NCI-H510A treated with DMSO at 0.1 percent for 48 hours (cell line): ENCODE results near the gene OMP.

Experiments
- DNase-seq: peaks from one replicate; lab custom pipeline; 2025; lab: John Stamatoyannopoulos, UW

OMP gene

GRCh38 chr11:77104727-77105126 is 2.1 kb downstream of the OMP start:
- no peak for DNase-seq

GRCh38 chr11:77106321-77106720 is 3.7 kb downstream of the OMP start:
- no peak for DNase-seq

GRCh38 chr11:77106759-77107158 is 4.1 kb downstream of the OMP start:
- DNase-seq = no peak

- DNase-seq = no peak
Observed at GRCh38 chr11:77107950-77108349, 5.3 kb downstream of the OMP start.

GRCh38 chr11:77108436-77108835 is 5.8 kb downstream of the OMP start:
- DNase-seq = no peak

GRCh38 chr11:77109236-77110019 is 6.8 kb downstream of the OMP start:
- DNase-seq = no peak

GRCh38 chr11:77110836-77111235 is 8.2 kb downstream of the OMP start:
- DNase-seq = no peak

GRCh38 chr11:77111277-77111676 is 8.6 kb downstream of the OMP start:
- no peak for DNase-seq

- DNase-seq = no peak
Observed at GRCh38 chr11:77111946-77112345, 9.3 kb downstream of the OMP start.

GRCh38 chr11:77112641-77113381 is 10.2 kb downstream of the OMP start:
- DNase-seq = no peak

GRCh38 chr11:77113382-77114088 is 10.9 kb downstream of the OMP start:
- no peak for DNase-seq

GRCh38 chr11:77114089-77114463 is 11.4 kb downstream of the OMP start:
- DNase-seq = no peak

GRCh38 chr11:77115181-77115611 is 12.6 kb downstream of the OMP start:
- DNase-seq = no peak

- DNase-seq = no peak
Observed at GRCh38 chr11:77115956-77116355, 13.3 kb downstream of the OMP start.

GRCh38 chr11:77117492-77117891 is 14.9 kb downstream of the OMP start:
- no peak for DNase-seq

- DNase-seq = no peak
Observed at GRCh38 chr11:77118086-77118485, 15.4 kb downstream of the OMP start.

- DNase-seq = no peak
Observed at GRCh38 chr11:77118971-77119370, 16.3 kb downstream of the OMP start.

- no peak for DNase-seq
Observed at GRCh38 chr11:77119531-77119936, 16.9 kb downstream of the OMP start.

GRCh38 chr11:77120571-77120970 is 17.9 kb downstream of the OMP start:
- no peak for DNase-seq

- DNase-seq = no peak
Observed at GRCh38 chr11:77121096-77121640, 18.5 kb downstream of the OMP start.

GRCh38 chr11:77121876-77122575 is 19.4 kb downstream of the OMP start:
- DNase-seq = no peak
